ENCODE data around the gene C22orf39.

DNA sequence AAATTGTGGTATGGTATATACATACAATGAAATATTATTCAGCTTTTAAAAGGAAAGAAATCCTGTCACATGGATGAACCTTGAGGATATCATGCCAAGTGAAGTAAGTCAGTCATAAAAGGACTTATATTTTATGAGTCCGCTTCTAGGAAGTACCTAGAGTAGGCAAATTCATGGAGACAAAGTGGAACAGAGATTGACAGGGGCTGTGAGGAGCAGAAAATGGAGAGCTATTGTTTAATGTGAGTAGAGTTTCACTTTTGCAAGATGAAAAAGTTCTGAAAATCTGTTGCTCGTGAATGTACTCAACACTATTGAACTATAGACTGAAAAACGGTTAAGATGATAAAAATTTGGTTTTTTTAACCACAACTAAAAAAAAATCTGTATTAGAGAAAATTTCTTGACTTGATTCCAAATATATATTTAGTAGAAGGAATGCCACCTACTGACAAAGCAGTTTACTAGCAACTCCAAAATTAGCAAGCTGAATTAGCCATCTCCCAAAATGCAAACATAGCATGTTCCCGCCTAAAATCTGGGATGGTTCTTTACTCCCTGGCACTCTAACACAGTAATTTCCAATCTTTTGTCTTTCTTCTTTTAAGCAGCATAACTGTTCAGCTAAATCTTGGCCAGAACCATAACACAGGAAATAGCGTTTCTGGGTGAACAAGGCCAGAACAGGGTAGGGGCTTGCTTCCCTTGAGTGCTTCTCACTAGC, 30.0 kb upstream of the C22orf39 start:
- TF ChIP-seq, protein P1, sequence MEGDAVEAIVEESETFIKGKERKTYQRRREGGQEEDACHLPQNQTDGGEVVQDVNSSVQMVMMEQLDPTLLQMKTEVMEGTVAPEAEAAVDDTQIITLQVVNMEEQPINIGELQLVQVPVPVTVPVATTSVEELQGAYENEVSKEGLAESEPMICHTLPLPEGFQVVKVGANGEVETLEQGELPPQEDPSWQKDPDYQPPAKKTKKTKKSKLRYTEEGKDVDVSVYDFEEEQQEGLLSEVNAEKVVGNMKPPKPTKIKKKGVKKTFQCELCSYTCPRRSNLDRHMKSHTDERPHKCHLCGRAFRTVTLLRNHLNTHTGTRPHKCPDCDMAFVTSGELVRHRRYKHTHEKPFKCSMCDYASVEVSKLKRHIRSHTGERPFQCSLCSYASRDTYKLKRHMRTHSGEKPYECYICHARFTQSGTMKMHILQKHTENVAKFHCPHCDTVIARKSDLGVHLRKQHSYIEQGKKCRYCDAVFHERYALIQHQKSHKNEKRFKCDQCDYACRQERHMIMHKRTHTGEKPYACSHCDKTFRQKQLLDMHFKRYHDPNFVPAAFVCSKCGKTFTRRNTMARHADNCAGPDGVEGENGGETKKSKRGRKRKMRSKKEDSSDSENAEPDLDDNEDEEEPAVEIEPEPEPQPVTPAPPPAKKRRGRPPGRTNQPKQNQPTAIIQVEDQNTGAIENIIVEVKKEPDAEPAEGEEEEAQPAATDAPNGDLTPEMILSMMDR (IDR thresholded peaks at IDR 0.05; ENCODE audit: low read depth, low read length, missing input control) = no peak
- TF ChIP-seq, protein P2, sequence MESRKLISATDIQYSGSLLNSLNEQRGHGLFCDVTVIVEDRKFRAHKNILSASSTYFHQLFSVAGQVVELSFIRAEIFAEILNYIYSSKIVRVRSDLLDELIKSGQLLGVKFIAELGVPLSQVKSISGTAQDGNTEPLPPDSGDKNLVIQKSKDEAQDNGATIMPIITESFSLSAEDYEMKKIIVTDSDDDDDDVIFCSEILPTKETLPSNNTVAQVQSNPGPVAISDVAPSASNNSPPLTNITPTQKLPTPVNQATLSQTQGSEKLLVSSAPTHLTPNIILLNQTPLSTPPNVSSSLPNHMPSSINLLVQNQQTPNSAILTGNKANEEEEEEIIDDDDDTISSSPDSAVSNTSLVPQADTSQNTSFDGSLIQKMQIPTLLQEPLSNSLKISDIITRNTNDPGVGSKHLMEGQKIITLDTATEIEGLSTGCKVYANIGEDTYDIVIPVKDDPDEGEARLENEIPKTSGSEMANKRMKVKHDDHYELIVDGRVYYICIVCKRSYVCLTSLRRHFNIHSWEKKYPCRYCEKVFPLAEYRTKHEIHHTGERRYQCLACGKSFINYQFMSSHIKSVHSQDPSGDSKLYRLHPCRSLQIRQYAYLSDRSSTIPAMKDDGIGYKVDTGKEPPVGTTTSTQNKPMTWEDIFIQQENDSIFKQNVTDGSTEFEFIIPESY (IDR thresholded peaks at IDR 0.05) = no peak

Measured in liver (tissue), 2 donors.